CD4-positive, alpha-beta T cell (primary cell): ENCODE results near the gene MORN5. TPM values are rescaled to one million over a fixed set of nuclear protein-coding genes. Genes with fewer than 3 reads are reported as not detected.

Experiments
- ATAC-seq: fragments of 200-7000 bp; cut with Tn5 transposase; one replicate; pipeline ENCODE4 v1.10.0; 2022; ENCODE audit warnings: mild to moderate bottlenecking; ENCODE audit not compliant: poor library complexity
- CTCF ChIA-PET: fragments of 350-600 bp; sonication (Branson Sonifier 250); formaldehyde crosslinking; loops from one replicate; lab custom pipeline; 2021; ENCODE audit warnings: antibody characterized with exemption, inconsistent platforms; lab: Charles Lee
- POLR2A ChIA-PET: fragments of 350-600 bp; sonication (Branson Sonifier 250); formaldehyde crosslinking; loops from one replicate; lab custom pipeline; 2021; ENCODE audit warnings: antibody characterized with exemption, inconsistent platforms; lab: Charles Lee
- DNase-seq, 14 experiments: peaks; one replicate each; pipeline ENCODE4 v3.0.0-alpha.2; 2013 to 2020; ENCODE audit warnings: mixed read lengths in 2 of 14
- H3K27ac ChIP-seq, 2 donors: one replicate each; pipeline versions ENCODE4 v1.5.1 to v1.7.0; 2013; ENCODE audit warnings: low read length in 2 of 2, low read depth in 1 of 2, mild to moderate bottlenecking in 1 of 2
- H3K27me3 ChIP-seq, 2 experiments: 1 replicate in 1 of 2; 2 replicates in 1 of 2; pipeline versions ENCODE4 v1.6.1 to v1.7.0; 2013; ENCODE audit warnings: low read length in 2 of 2, control low read depth in 1 of 2, mild to moderate bottlenecking in 1 of 2, moderate library complexity in 1 of 2; ENCODE audit not compliant: insufficient read depth in 2 of 2, control insufficient read depth in 1 of 2
- H3K36me3 ChIP-seq: one replicate; pipeline ENCODE4 v1.6.1; 2013; ENCODE audit warnings: low read length, control low read depth; ENCODE audit not compliant: insufficient read depth
- H3K4me1 ChIP-seq: one replicate; pipeline ENCODE4 v1.6.1; 2013; ENCODE audit warnings: low read length, control low read depth; ENCODE audit not compliant: insufficient read depth
- H3K4me3 ChIP-seq: one replicate; pipeline ENCODE4 v1.5.1; 2013; ENCODE audit warnings: mild to moderate bottlenecking, low read length, moderate library complexity
- H3K9me3 ChIP-seq, 2 experiments: 1 replicate in 1 of 2; 2 replicates in 1 of 2; pipeline versions ENCODE4 v1.6.1 to v1.7.0; 2013; ENCODE audit warnings: low read length in 2 of 2, mild to moderate bottlenecking in 2 of 2, control low read depth in 1 of 2, moderate library complexity in 1 of 2; ENCODE audit not compliant: control insufficient read depth in 1 of 2, insufficient read depth in 1 of 2
- H3K27ac Mint-ChIP-seq: one replicate; pipeline ENCODE4 v1.8.0; 2020; ENCODE audit warnings: mixed read lengths
- H3K27me3 Mint-ChIP-seq: one replicate; pipeline ENCODE4 v1.8.0; 2021; ENCODE audit warnings: mixed read lengths
- H3K36me3 Mint-ChIP-seq: one replicate; pipeline ENCODE4 v1.8.0; 2021; ENCODE audit warnings: low read depth, mixed read lengths
- H3K4me1 Mint-ChIP-seq: one replicate; pipeline ENCODE4 v1.8.0; 2021; ENCODE audit warnings: low read depth, mixed read lengths
- H3K4me3 Mint-ChIP-seq: one replicate; pipeline ENCODE4 v1.8.0; 2020; ENCODE audit warnings: mild to moderate bottlenecking, mixed read lengths
- H3K9me3 Mint-ChIP-seq: one replicate; pipeline ENCODE4 v1.8.0; 2020; ENCODE audit warnings: mixed read lengths
- intact Hi-C, 2 experiments: fragments of 100-400 bp; cut with DNase I in 1 of 2; cut with micrococcal nuclease in 1 of 2; formaldehyde crosslinking; loops; one replicate each; pipeline versions ENCODE4 v1.15.1 to v1.9.0; 2023 to 2025; cut with DNase I, micrococcal nuclease
- total RNA-seq, 174 experiments: library from RNA in 2 of 174; stranded (reverse) in 2 of 174; gene quantifications; one replicate each; pipeline ENCODE4 v1.2.3 and lab custom pipeline; 2021 to 2026
- TF ChIP-seq, protein P1 (sequence below): fragments of 200-600 bp; IDR thresholded peaks from one replicate; pipeline ENCODE4 v1.8.0; 2022; ENCODE audit warnings: antibody characterized with exemption, mild to moderate bottlenecking

The MORN5 gene
- total RNA-seq, 2 experiments from 2014 or later = not detected

DNA sequence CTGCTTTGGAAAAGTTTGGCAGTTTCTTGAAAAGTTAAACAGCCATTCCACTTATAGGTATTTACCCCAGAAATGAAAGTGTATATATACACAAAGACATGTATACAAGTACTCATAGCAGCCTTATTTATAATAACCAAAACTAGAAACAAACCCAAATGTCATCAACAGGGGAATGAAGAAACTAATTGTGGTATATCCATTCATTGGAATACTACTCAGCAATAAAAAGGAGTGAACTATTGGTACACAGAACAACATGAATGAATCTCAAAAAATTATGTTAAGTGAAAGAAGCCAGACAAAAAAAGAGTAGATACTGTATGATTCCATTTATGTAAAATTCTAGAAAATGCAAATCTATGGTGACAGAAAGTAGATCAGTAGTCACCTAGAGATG is 2.7 kb downstream of the MORN5 start:
- Histone ChIP-seq H3K36me3 (no peaks in the 10 kb centered on the region), H3K27ac (no peak overlapping the region), H3K4me3 (no peak overlapping the region), H3K4me1 (peaks cover 18% of the 10 kb centered on the region), H3K9me3 (peaks cover 0 to 6% of the 10 kb centered on the region in 2 experiments), H3K27me3 (peaks cover 0 to 3% of the 10 kb centered on the region in 2 experiments)
- Mint-ChIP-seq H3K4me1 (peaks cover 22% of the 10 kb centered on the region), H3K27ac (no peak overlapping the region), H3K9me3 (peaks cover 6% of the 10 kb centered on the region), H3K36me3 (peaks cover 12% of the 10 kb centered on the region), H3K27me3 (peaks cover 32% of the 10 kb centered on the region), H3K4me3 (no peak overlapping the region)
- TF ChIP-seq, protein P1, sequence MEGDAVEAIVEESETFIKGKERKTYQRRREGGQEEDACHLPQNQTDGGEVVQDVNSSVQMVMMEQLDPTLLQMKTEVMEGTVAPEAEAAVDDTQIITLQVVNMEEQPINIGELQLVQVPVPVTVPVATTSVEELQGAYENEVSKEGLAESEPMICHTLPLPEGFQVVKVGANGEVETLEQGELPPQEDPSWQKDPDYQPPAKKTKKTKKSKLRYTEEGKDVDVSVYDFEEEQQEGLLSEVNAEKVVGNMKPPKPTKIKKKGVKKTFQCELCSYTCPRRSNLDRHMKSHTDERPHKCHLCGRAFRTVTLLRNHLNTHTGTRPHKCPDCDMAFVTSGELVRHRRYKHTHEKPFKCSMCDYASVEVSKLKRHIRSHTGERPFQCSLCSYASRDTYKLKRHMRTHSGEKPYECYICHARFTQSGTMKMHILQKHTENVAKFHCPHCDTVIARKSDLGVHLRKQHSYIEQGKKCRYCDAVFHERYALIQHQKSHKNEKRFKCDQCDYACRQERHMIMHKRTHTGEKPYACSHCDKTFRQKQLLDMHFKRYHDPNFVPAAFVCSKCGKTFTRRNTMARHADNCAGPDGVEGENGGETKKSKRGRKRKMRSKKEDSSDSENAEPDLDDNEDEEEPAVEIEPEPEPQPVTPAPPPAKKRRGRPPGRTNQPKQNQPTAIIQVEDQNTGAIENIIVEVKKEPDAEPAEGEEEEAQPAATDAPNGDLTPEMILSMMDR = no peak
- ChIA-PET POLR2A (no interaction called here), CTCF (no interaction called here)
- no peak for DNase-seq
- intact Hi-C loops = no loop called here
- no peak for ATAC-seq

DNA sequence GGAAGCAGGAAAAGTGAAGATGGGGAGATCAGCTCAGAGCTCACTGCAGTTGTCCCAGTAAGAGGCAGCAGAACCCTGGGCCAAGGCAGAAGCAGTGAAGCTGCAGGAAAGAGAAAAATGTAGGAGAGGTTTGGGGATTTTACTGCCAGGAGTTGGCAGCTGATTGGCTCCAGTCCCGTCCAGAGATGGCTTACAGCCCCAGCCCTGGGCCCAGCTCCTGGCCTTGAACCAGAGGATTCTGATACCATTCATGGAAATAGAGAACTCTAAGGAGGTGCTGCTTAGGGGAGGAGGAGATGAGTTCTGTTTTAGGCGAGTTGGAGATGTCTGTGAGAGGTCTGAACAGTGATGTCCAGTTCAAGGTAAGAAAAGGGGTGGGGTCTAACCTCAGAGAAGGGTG is 4.6 kb downstream of the MORN5 start:
- ChIA-PET POLR2A (no interaction called here), CTCF (no interaction called here)
- TF ChIP-seq, protein P1 = no peak
- Mint-ChIP-seq H3K9me3 (peaks cover 6% of the 10 kb centered on the region), H3K4me3 (no peak overlapping the region), H3K4me1 (peaks cover 8% of the 10 kb centered on the region), H3K36me3 (peaks cover 4% of the 10 kb centered on the region), H3K27me3 (peaks cover 43% of the 10 kb centered on the region), H3K27ac (no peak overlapping the region)
- Histone ChIP-seq H3K27me3 (peaks cover 0 to 6% of the 10 kb centered on the region in 2 experiments), H3K9me3 (peaks cover 0 to 6% of the 10 kb centered on the region in 2 experiments), H3K36me3 (no peaks in the 10 kb centered on the region), H3K4me1 (peaks cover 3% of the 10 kb centered on the region), H3K4me3 (no peak overlapping the region), H3K27ac (no peak overlapping the region)
- intact Hi-C loops = no loop called here
- no peak for ATAC-seq
- no peak for DNase-seq

DNA sequence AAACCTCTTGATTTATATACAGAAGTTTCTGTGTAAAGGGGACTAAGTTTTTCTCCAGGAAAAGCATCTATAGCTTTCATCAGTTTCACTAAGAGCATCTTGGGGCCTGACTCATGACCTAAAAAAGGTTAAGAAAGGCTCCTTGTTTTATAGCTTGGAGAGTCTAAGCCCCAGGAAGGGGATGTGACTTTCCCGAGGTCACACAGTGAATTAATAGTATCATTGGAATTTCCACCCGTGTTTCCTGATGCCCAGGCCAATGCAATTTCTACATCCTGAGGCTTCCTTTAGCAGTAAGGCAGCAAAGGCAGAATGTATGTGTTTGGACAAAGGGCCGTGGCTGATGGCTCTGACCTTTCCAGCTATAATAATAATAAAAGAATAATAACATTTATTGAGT is 8.6 kb downstream of the MORN5 start:
- no peak overlapping the region for H3K27ac Mint-ChIP-seq

More for the DNA sequence above, 8.6 kb downstream of the MORN5 start:
- Histone ChIP-seq H3K9me3 (no peaks in the 10 kb centered on the region), H3K36me3 (no peaks in the 10 kb centered on the region), H3K27ac (no peak overlapping the region), H3K27me3 (peaks cover 12 to 15% of the 10 kb centered on the region in 2 experiments), H3K4me3 (no peak overlapping the region), H3K4me1 (no peaks in the 10 kb centered on the region)
- no peak for ATAC-seq
- DNase-seq = no peak
- no peaks in the 10 kb centered on the region for H3K4me1 Mint-ChIP-seq
- TF ChIP-seq, protein P1 = no peak
- POLR2A ChIA-PET = no interaction called here
- H3K36me3 Mint-ChIP-seq = no peaks in the 10 kb centered on the region
- intact Hi-C loops = no loop called here
- H3K9me3 Mint-ChIP-seq = no peaks in the 10 kb centered on the region
- CTCF ChIA-PET = no interaction called here
- no peak overlapping the region for H3K4me3 Mint-ChIP-seq
- H3K27me3 Mint-ChIP-seq = peaks cover 62% of the 10 kb centered on the region
